Sigmoid colon (tissue), 4 donors: Measurements from ENCODE around the gene R3HDM2.

ENCODE experiments used
- CTCF ChIP-seq, 4 experiments: fragments of 450-650 bp in 3 of 4; fragments of 200-600 bp in 1 of 4; IDR thresholded peaks; one replicate each; pipeline ENCODE4 v1.5.1; 2016 to 2019; ENCODE audit warnings: antibody characterized with exemption in 4 of 4, mild to moderate bottlenecking in 3 of 4, moderate library complexity in 2 of 4
- EP300 ChIP-seq, 4 donors: sonication (generic); formaldehyde crosslinking; IDR thresholded peaks; one replicate each; pipeline ENCODE4 v1.6.1; 2017; ENCODE audit warnings: antibody characterized with exemption in 4 of 4
- POLR2A ChIP-seq, 2 donors: fragments of 450-650 bp; IDR thresholded peaks; one replicate each; pipeline ENCODE4 v1.6.1; 2016; ENCODE audit warnings: antibody characterized with exemption in 2 of 2, mild to moderate bottlenecking in 2 of 2, moderate library complexity in 2 of 2

- TF ChIP-seq CTCF (IDR thresholded peaks at IDR 0.05) (no peak), POLR2A (IDR thresholded peaks at IDR 0.05) (no peak), EP300 (IDR thresholded peaks at IDR 0.05) (no peak)
Observed at GRCh38 chr12:57471661-57472060, 40.8 kb upstream of the R3HDM2 start.
